ENCODE data around the gene SUCLG2. TPM values are rescaled to one million over a fixed set of nuclear protein-coding genes. Genes with fewer than 3 reads are reported as not detected.
"Not testable (repeated sequence)": the region's sequence is repeated elsewhere in the genome, so short reads cannot be mapped to it uniquely, and the experiment has no call there.

The SUCLG2 gene
- total RNA-seq, 1 experiment from 2014 or later = 104 TPM

GRCh38 chr3:67578416-67578815, 76.0 kb downstream of the SUCLG2 start:
- in situ Hi-C loops (cut with HindIII; ENCODE audit: low sequenced_read_pairs) = no loop called here
- DNase-seq (ENCODE audit: low spot score) = no peak

- in situ Hi-C loops (cut with HindIII; ENCODE audit: low sequenced_read_pairs) = no loop called here
- no peak for DNase-seq (ENCODE audit: low spot score)
Observed at GRCh38 chr3:67576441-67576840, 78.0 kb downstream of the SUCLG2 start.

GRCh38 chr3:67569324-67569723, 85.1 kb downstream of the SUCLG2 start:
- in situ Hi-C loops (cut with HindIII; ENCODE audit: low sequenced_read_pairs) = no loop called here
- no peak for DNase-seq (ENCODE audit: low spot score)

- DNase-seq (ENCODE audit: low spot score) = no peak
- in situ Hi-C loops (cut with HindIII; ENCODE audit: low sequenced_read_pairs) = no loop called here
Observed at GRCh38 chr3:67567893-67568292, 86.5 kb downstream of the SUCLG2 start.

GRCh38 chr3:67564973-67565372, 89.4 kb downstream of the SUCLG2 start:
- no peak for DNase-seq (ENCODE audit: low spot score)
- in situ Hi-C loops (cut with HindIII; ENCODE audit: low sequenced_read_pairs) = no loop called here

GRCh38 chr3:67564008-67564407, 90.4 kb downstream of the SUCLG2 start:
- in situ Hi-C loops (cut with HindIII; ENCODE audit: low sequenced_read_pairs) = no loop called here
- DNase-seq (ENCODE audit: low spot score) = no peak

GRCh38 chr3:67561667-67562394, 92.6 kb downstream of the SUCLG2 start:
- in situ Hi-C loops (cut with HindIII; ENCODE audit: low sequenced_read_pairs) = no loop called here
- DNase-seq (ENCODE audit: low spot score) = no peak

GRCh38 chr3:67561266-67561665, 93.1 kb downstream of the SUCLG2 start:
- DNase-seq (ENCODE audit: low spot score) = no peak
- in situ Hi-C loops (cut with HindIII; ENCODE audit: low sequenced_read_pairs) = no loop called here

GRCh38 chr3:67559029-67559605, 95.3 kb downstream of the SUCLG2 start:
- DNase-seq (ENCODE audit: low spot score) = no peak
- in situ Hi-C loops (cut with HindIII; ENCODE audit: low sequenced_read_pairs) = no loop called here

GRCh38 chr3:67558426-67558825, 96.0 kb downstream of the SUCLG2 start:
- in situ Hi-C loops (cut with HindIII; ENCODE audit: low sequenced_read_pairs) = no loop called here
- DNase-seq (ENCODE audit: low spot score) = no peak

- in situ Hi-C loops (cut with HindIII; ENCODE audit: low sequenced_read_pairs) = no loop called here
Observed at GRCh38 chr3:67557848-67558355, 96.5 kb downstream of the SUCLG2 start.

GRCh38 chr3:67551361-67552016, 102.9 kb downstream of the SUCLG2 start:
- in situ Hi-C loops (cut with HindIII; ENCODE audit: low sequenced_read_pairs) = no loop called here
- no peak for DNase-seq (ENCODE audit: low spot score)

More at GRCh38 chr3:67557848-67558355, 96.5 kb downstream of the SUCLG2 start:
- no peak for DNase-seq (ENCODE audit: low spot score)

- in situ Hi-C loops (cut with HindIII; ENCODE audit: low sequenced_read_pairs) = no loop called here
Observed at GRCh38 chr3:67550541-67550940, 103.9 kb downstream of the SUCLG2 start.

GRCh38 chr3:67542502-67543250, 111.7 kb downstream of the SUCLG2 start:
- DNase-seq (ENCODE audit: low spot score); in situ Hi-C loops (cut with HindIII; ENCODE audit: low sequenced_read_pairs): not testable (repeated sequence)

More at GRCh38 chr3:67550541-67550940, 103.9 kb downstream of the SUCLG2 start:
- no peak for DNase-seq (ENCODE audit: low spot score)

GRCh38 chr3:67540198-67540894, 114.1 kb downstream of the SUCLG2 start:
- DNase-seq (ENCODE audit: low spot score) = no peak
- in situ Hi-C loops (cut with HindIII; ENCODE audit: low sequenced_read_pairs) = no loop called here

GRCh38 chr3:67537203-67537602, 117.2 kb downstream of the SUCLG2 start:
- in situ Hi-C loops (cut with HindIII; ENCODE audit: low sequenced_read_pairs); DNase-seq (ENCODE audit: low spot score): not testable (repeated sequence)

- DNase-seq (ENCODE audit: low spot score) = no peak
- in situ Hi-C loops (cut with HindIII; ENCODE audit: low sequenced_read_pairs) = no loop called here
Observed at GRCh38 chr3:67535006-67535405, 119.4 kb downstream of the SUCLG2 start.

GRCh38 chr3:67534594-67534993, 119.8 kb downstream of the SUCLG2 start:
- in situ Hi-C loops (cut with HindIII; ENCODE audit: low sequenced_read_pairs) = no loop called here

More at GRCh38 chr3:67534594-67534993, 119.8 kb downstream of the SUCLG2 start:
- no peak for DNase-seq (ENCODE audit: low spot score)

All from G401 (cell line).